BLaER1 treated with 17β-estradiol and CSF1 and Interleukin-3, amounts not matched to agents 10 nM and 100 nM (cell line): ENCODE results near the gene ADORA3.

Experiments used
- H3K27ac ChIP-seq, 11 experiments: shearing (Covaris generic); formaldehyde crosslinking; 2 replicates each; pipeline ENCODE4 v1.8.1; 2022
- H3K27me3 ChIP-seq, 11 experiments: shearing (Covaris generic); formaldehyde crosslinking; 2 replicates each; pipeline ENCODE4 v1.8.1; 2022
- H3K36me3 ChIP-seq, 11 experiments: shearing (Covaris generic); formaldehyde crosslinking; 2 replicates each; pipeline ENCODE4 v1.8.1; 2022
- H3K4me1 ChIP-seq, 10 experiments: shearing (Covaris generic); formaldehyde crosslinking; 2 replicates each; pipeline ENCODE4 v1.8.1; 2022
- H3K4me2 ChIP-seq, 11 experiments: shearing (Covaris generic); formaldehyde crosslinking; 2 replicates each; pipeline ENCODE4 v1.8.1; 2022
- H3K4me3 ChIP-seq, 10 experiments: shearing (Covaris generic); formaldehyde crosslinking; 2 replicates each; pipeline ENCODE4 v1.8.1; 2022
- H3K9ac ChIP-seq, 11 experiments: shearing (Covaris generic); formaldehyde crosslinking; 2 replicates each; pipeline ENCODE4 v1.8.1; 2022
- H3K9me3 ChIP-seq, 11 experiments: shearing (Covaris generic); formaldehyde crosslinking; replicated peaks in 1 of 11; 2 replicates each; pipeline ENCODE4 v1.8.1; 2022
- H4K20me1 ChIP-seq, 11 experiments: shearing (Covaris generic); formaldehyde crosslinking; 2 replicates each; pipeline ENCODE4 v1.8.1; 2022
- Cebpa-rat ChIP-seq, 11 experiments: shearing (Covaris generic); IDR thresholded peaks; 2 replicates each; pipeline ENCODE4 v1.8.1; 2022

Gene ADORA3

DNA sequence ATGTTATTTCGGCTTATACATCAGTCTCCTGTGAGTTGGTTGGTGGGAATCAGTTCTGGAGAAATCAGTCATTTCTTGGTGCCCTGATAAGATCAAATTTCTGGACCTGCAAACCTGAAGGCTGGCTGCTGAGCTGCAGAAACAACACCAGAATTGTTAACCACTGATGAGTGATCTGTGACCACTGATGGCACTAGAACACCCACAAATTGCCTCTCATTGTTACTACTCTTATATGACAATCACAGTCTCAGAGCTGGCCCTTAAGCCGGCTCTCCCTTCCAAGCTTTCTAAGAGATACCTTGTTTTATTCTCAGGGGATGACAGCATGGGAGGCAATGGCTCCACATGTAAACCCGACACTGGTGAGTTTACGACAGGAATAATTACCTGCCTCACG, 27.7 kb downstream of the ADORA3 start:
- Histone ChIP-seq H3K27me3 (no peaks in the 10 kb centered on the region), H3K4me3 (peak overlapping the region in 4 of 10 experiments; percentile 18 to 58 (median 48); a peak in 5 of 20 replicates), H4K20me1 (no peaks in the 10 kb centered on the region), H3K9ac (peak overlapping the region in 7 of 11 experiments; percentile 10 to 70 (median 49); a peak in 3 of 22 replicates), H3K27ac (peak overlapping the region in 10 of 11 experiments; percentile 71 to 86 (median 78); a peak in 16 of 22 replicates), H3K9me3 (no peaks in the 10 kb centered on the region), H3K4me2 (peak overlapping the region; percentile 78 to 90 (median 84)), H3K4me1 (peaks cover 59 to 95% (median 82%) of the 10 kb centered on the region in 10 experiments), H3K36me3 (peaks cover 0 to 12% (median 8%) of the 10 kb centered on the region in 11 experiments; a peak in 11 of 22 replicates)
- TF ChIP-seq Cebpa-rat (IDR thresholded peaks at IDR 0.05) = no peak

DNA sequence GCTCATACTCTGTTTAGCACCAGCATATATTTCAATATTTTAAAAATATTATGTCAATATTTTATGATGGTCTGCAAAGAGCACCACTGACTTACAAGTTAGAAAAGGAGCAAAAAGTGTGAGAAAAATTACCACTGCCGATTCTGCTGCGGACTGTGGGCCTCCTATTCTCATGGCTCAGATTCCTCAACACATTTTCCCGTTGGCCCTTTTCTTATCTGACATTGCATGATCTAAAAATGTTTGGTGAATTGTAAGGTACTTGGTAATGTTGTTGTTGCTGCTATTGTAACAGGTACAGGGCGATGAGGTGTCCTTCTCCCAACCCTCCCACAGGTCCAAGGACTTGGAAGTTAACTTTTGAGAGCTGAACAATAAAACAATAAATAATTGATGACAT, 28.9 kb downstream of the ADORA3 start:
- H3K4me3 ChIP-seq = peak overlapping the region in 8 of 10 experiments; percentile 26 to 66 (median 48); a peak in 14 of 20 replicates
- H3K4me2 ChIP-seq = peak overlapping the region; percentile 39 to 88 (median 66)
- H3K4me1 ChIP-seq = peaks cover 66 to 95% (median 86%) of the 10 kb centered on the region in 10 experiments
- peaks cover 0 to 6% (median 0%) of the 10 kb centered on the region in 11 experiments; a peak in 4 of 22 replicates for H3K9me3 ChIP-seq
- H3K27ac ChIP-seq = peak overlapping the region; percentile 8 to 87 (median 60); a peak in 17 of 22 replicates
- H4K20me1 ChIP-seq = no peaks in the 10 kb centered on the region
- no peaks in the 10 kb centered on the region for H3K27me3 ChIP-seq
- H3K36me3 ChIP-seq = peaks cover 7 to 19% (median 14%) of the 10 kb centered on the region in 11 experiments
- H3K9ac ChIP-seq = peak overlapping the region in 8 of 11 experiments; percentile 9 to 73 (median 62); a peak in 12 of 22 replicates
- TF ChIP-seq Cebpa-rat (IDR thresholded peaks at IDR 0.05) = no peak

DNA sequence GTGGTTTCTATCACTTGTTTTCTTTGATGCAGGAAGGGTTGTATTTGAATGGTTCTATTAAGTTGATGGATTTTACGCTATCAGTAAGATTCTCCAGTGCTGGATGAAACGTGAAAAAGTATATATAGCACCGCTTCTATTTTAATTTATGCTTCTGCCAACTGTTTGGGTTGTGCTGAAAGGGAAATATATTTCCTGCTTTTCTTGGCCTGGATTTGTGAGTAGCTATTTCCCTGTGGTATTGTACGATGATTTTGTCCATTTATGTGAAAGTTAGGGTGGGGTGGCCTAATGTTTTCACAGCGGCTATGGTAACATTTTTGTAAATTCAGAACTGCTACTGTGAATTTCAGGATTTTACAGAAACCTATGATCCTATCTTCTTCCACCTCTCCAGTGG, 29.3 kb downstream of the ADORA3 start:
- H3K36me3 ChIP-seq = peaks cover 11 to 24% (median 18%) of the 10 kb centered on the region in 11 experiments
- peak overlapping the region; percentile 30 to 87 (median 60); a peak in 19 of 22 replicates for H3K27ac ChIP-seq
- H3K9ac ChIP-seq = peak overlapping the region in 10 of 11 experiments; percentile 0 to 73 (median 56); a peak in 16 of 22 replicates
- no peaks in the 10 kb centered on the region for H3K27me3 ChIP-seq
- H3K4me2 ChIP-seq = peak overlapping the region; percentile 39 to 88 (median 66)
- H3K9me3 ChIP-seq = peaks cover 0 to 8% (median 0%) of the 10 kb centered on the region in 11 experiments; a peak in 4 of 22 replicates
- H3K4me1 ChIP-seq = peaks cover 66 to 96% (median 87%) of the 10 kb centered on the region in 10 experiments
- no peaks in the 10 kb centered on the region for H4K20me1 ChIP-seq
- no peak for TF ChIP-seq Cebpa-rat (IDR thresholded peaks at IDR 0.05)
- peak overlapping the region in 8 of 10 experiments; percentile 26 to 66 (median 48); a peak in 15 of 20 replicates for H3K4me3 ChIP-seq

DNA sequence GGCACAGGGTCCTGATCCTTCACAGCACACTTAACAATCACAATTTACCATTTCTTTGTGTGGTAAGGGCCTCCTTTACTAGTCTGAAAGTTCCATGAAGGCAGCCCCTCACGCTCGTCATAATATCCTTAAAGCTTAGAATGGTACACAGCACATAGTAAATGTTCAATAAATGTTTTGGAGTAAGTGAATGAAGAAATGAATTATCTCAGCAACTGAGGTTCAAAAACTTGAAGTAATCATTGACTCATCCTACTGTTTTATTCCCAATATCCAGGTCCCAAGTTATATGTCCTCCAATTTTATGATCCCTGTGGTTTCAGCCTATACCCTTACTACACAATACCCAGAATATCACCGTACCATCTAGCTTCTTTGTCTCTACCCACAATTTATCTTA, 31.9 kb downstream of the ADORA3 start:
- Histone ChIP-seq H3K4me1 (peaks cover 46 to 91% (median 67%) of the 10 kb centered on the region in 10 experiments), H3K27ac (peak overlapping the region; percentile 61 to 87 (median 80); a peak in 21 of 22 replicates), H3K9me3 (peaks cover 0 to 8% (median 0%) of the 10 kb centered on the region in 11 experiments; a peak in 4 of 22 replicates), H3K4me2 (peak overlapping the region; percentile 59 to 90 (median 81)), H3K27me3 (no peaks in the 10 kb centered on the region), H3K9ac (peak overlapping the region; percentile 25 to 72 (median 59); a peak in 16 of 22 replicates), H3K4me3 (no peak overlapping the region), H4K20me1 (no peaks in the 10 kb centered on the region), H3K36me3 (peaks cover 26 to 36% (median 31%) of the 10 kb centered on the region in 11 experiments; a peak in 20 of 22 replicates)
- no peak for TF ChIP-seq Cebpa-rat (IDR thresholded peaks at IDR 0.05)

DNA sequence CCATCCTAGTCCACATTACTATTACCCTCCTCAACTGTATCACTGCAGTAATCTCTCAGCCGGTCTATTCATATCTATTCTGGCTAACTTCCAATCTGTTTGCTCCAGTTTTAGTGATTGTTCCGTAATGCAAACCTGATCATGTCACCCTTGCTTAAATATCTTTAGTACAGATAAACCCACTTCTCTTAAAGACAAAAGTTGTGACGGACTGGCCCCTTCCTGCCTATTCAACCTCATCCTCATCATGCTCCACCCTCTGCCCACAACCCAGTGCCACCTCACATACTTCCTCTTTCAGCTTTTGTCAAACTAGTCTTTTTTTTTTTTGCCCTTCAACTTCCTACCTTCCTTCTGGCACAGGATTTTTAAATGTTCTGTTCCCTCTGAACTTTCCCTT, 32.4 kb downstream of the ADORA3 start:
- TF ChIP-seq Cebpa-rat (IDR thresholded peaks at IDR 0.05) = 0 out of 22 replicates have a peak, but pooled peaks of 1 of the 11 experiments have one; percentile 16

DNA sequence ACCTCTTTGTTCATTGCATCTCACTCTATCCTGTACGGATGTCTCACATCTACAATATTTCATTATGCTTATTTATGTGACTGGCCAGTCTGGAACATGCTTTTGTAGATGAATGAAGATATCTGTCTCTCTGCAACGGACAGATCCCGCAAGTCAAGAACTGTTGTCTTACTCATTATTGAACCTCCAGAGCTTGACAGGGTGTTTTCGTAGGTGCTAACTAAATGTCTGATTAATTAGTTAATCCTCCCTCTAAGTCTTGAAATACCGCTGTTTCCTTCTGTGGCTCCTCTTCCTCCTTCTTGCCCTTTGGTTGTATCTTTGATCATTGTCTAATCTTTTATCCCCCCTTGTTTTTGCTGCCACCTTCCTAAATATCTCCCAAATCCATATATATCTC, 32.8 kb downstream of the ADORA3 start:
- Histone ChIP-seq H3K9ac (peak overlapping the region; percentile 37 to 66 (median 57); a peak in 21 of 22 replicates), H4K20me1 (no peaks in the 10 kb centered on the region), H3K4me1 (peaks cover 37 to 81% (median 58%) of the 10 kb centered on the region in 10 experiments), H3K4me2 (peak overlapping the region; percentile 59 to 90 (median 81)), H3K36me3 (peaks cover 29 to 36% (median 34%) of the 10 kb centered on the region in 11 experiments; a peak in 20 of 22 replicates), H3K4me3 (peak overlapping the region in 8 of 10 experiments; percentile 2 to 35 (median 22); a peak in 8 of 20 replicates), H3K9me3 (peaks cover 0 to 8% (median 0%) of the 10 kb centered on the region in 11 experiments; a peak in 4 of 22 replicates), H3K27me3 (no peaks in the 10 kb centered on the region), H3K27ac (peak overlapping the region; percentile 61 to 87 (median 80))
- no peak for TF ChIP-seq Cebpa-rat (IDR thresholded peaks at IDR 0.05)

More for the DNA sequence above, 32.4 kb downstream of the ADORA3 start:
- Histone ChIP-seq H3K4me1 (peaks cover 41 to 85% (median 62%) of the 10 kb centered on the region in 10 experiments), H3K4me3 (peak overlapping the region in 8 of 10 experiments; percentile 2 to 35 (median 22); a peak in 8 of 20 replicates), H3K27ac (peak overlapping the region; percentile 61 to 87 (median 80)), H3K9ac (peak overlapping the region; percentile 37 to 72 (median 59); a peak in 20 of 22 replicates), H3K27me3 (no peaks in the 10 kb centered on the region), H4K20me1 (no peaks in the 10 kb centered on the region), H3K9me3 (peaks cover 0 to 8% (median 0%) of the 10 kb centered on the region in 11 experiments; a peak in 4 of 22 replicates), H3K4me2 (peak overlapping the region; percentile 59 to 90 (median 81)), H3K36me3 (peaks cover 26 to 36% (median 32%) of the 10 kb centered on the region in 11 experiments; a peak in 20 of 22 replicates)

DNA sequence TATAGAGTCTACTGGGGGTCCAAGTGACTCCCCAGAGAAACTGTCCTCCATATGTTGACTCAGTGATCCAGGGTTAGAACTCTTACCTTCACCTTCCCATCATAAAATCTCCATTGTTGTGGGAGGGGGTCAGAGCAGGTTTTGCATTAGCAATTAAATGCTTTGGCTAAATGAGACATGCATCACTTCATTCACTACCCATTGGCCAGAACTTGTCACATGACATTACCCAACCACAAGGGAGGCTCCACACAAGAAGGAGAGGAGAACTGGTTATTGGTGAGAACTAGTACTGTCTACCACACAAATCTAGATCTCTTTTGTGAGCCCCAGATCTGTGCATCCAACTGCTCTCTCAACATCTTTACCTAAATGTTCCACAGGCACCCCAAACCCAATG, 33.9 kb downstream of the ADORA3 start:
- Histone ChIP-seq H3K9ac (no peak overlapping the region), H3K27me3 (no peaks in the 10 kb centered on the region)
- no peak for TF ChIP-seq Cebpa-rat (IDR thresholded peaks at IDR 0.05)

DNA sequence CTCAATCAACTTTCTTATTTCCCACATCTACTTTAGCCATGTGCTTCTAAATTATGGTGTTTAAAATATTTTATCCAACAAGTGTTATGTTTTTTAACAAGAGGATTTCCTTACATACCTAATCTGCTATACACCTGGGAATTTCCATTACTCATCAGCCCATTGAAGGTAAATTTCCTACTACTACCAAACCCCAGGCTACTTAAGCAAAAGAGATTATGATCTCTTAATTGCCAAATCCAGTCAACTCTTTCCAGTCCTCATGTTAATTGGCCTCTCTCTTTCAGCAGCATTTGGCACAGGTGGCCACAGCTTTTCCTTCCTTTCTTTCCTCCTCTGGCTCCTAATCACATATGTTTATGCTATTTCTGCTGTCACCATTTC, 34.7 kb downstream of the ADORA3 start:
- H3K4me1 ChIP-seq = peaks cover 22 to 62% (median 41%) of the 10 kb centered on the region in 10 experiments
- H3K4me2 ChIP-seq = peak overlapping the region in 3 of 11 experiments; percentile 7 to 86 (median 20); a peak in 3 of 22 replicates
- peak overlapping the region in 1 of 11 experiments; percentile 15; a peak in 1 of 22 replicates for H3K27ac ChIP-seq
- peaks cover 30 to 50% (median 37%) of the 10 kb centered on the region in 11 experiments; a peak in 20 of 22 replicates for H3K36me3 ChIP-seq
- H3K27me3 ChIP-seq = no peaks in the 10 kb centered on the region
- H3K4me3 ChIP-seq = no peak overlapping the region
- H3K9ac ChIP-seq = no peak overlapping the region
- H4K20me1 ChIP-seq = no peaks in the 10 kb centered on the region
- no peak for TF ChIP-seq Cebpa-rat (IDR thresholded peaks at IDR 0.05)
- peaks cover 0 to 8% (median 0%) of the 10 kb centered on the region in 11 experiments; a peak in 4 of 22 replicates for H3K9me3 ChIP-seq

More for the DNA sequence above, 33.9 kb downstream of the ADORA3 start:
- Histone ChIP-seq H4K20me1 (no peaks in the 10 kb centered on the region), H3K9me3 (peaks cover 0 to 8% (median 0%) of the 10 kb centered on the region in 11 experiments; a peak in 4 of 22 replicates), H3K36me3 (peaks cover 29 to 43% (median 36%) of the 10 kb centered on the region in 11 experiments; a peak in 20 of 22 replicates), H3K4me1 (peaks cover 31 to 71% (median 49%) of the 10 kb centered on the region in 10 experiments), H3K4me3 (no peak overlapping the region), H3K4me2 (peak overlapping the region in 6 of 11 experiments; percentile 81 to 90 (median 86); a peak in 11 of 22 replicates), H3K27ac (peak overlapping the region in 5 of 11 experiments; percentile 80 to 87 (median 84); a peak in 10 of 22 replicates)
